SJCRH30 (cell line): ENCODE measurements around the gene BMPR1B. TPM values are rescaled to one million over a fixed set of nuclear protein-coding genes. Genes with fewer than 3 reads are reported as not detected.
A peak's percentile ranks its signal among the peaks of the same experiment; 100 is the strongest.
"Not testable (repeated sequence)": the region's sequence is repeated elsewhere in the genome, so short reads cannot be mapped to it uniquely, and the experiment has no call there.

Experiments used
- DNase-seq, 2 experiments: peaks; one replicate each; pipeline ENCODE4 v3.0.0-alpha.2; 2015 to 2020
- H3K27ac ChIP-seq: fragments of 250-450 bp; sonication (Bioruptor Pico); 2 replicates; pipeline ENCODE4 v1.5.1; 2020; ENCODE audit warnings: mild to moderate bottlenecking, moderate library complexity
- H3K27me3 ChIP-seq: fragments of 250-450 bp; sonication (Bioruptor Pico); 2 replicates; pipeline ENCODE4 v1.5.1; 2020; ENCODE audit warnings: mild to moderate bottlenecking, moderate library complexity
- H3K36me3 ChIP-seq: fragments of 250-450 bp; sonication (Bioruptor Pico); 2 replicates; pipeline ENCODE4 v1.5.1; 2020; ENCODE audit warnings: mild to moderate bottlenecking, moderate library complexity
- H3K4me1 ChIP-seq: fragments of 250-450 bp; sonication (Bioruptor Pico); 2 replicates; pipeline ENCODE4 v1.5.1; 2020; ENCODE audit warnings: mild to moderate bottlenecking, moderate library complexity
- H3K4me3 ChIP-seq: fragments of 250-450 bp; sonication (Bioruptor Pico); 2 replicates; pipeline ENCODE4 v1.5.1; 2020; ENCODE audit warnings: mild to moderate bottlenecking, moderate library complexity
- H3K9me3 ChIP-seq: fragments of 250-450 bp; sonication (Bioruptor Pico); replicated peaks from 2 replicates; pipeline ENCODE4 v1.5.1; 2020; ENCODE audit warnings: mild to moderate bottlenecking, moderate library complexity
- total RNA-seq: library from RNA; depleted of rRNA; stranded (reverse); fragments of >200 nt; shearing (Covaris generic); gene quantifications from 2 replicates; pipeline ENCODE4 v1.2.3, GENCODE V29; 2014

The BMPR1B gene
- total RNA-seq, 1 experiment from 2014 or later = 4.9 TPM

DNA sequence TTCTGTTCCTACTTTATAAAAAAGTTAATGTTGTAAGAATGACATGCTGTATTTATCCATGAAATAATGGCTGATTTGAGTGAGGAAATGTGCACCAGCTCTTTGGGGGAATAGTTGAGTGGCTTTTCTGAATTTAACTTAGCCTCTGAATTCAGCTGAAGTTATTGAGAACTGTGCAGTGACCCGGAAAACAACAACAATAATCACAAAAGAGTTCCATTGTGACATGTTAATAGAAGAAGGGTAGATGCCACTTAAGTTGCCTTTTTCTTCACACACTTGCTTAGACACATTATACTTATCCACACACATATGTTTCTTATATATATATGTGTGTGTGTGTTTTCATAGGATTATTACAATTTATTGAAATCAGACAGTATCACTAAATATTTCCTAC lies 301.2 kb downstream of the BMPR1B start:
- DNase-seq = no peak
- no peak overlapping the region for H3K4me3 ChIP-seq
- H3K27me3 ChIP-seq = no peaks in the 10 kb centered on the region
- no peaks in the 10 kb centered on the region for H3K36me3 ChIP-seq
- no peaks in the 10 kb centered on the region for H3K9me3 ChIP-seq
- no peak overlapping the region for H3K27ac ChIP-seq
- peaks cover 40% of the 10 kb centered on the region for H3K4me1 ChIP-seq

DNA sequence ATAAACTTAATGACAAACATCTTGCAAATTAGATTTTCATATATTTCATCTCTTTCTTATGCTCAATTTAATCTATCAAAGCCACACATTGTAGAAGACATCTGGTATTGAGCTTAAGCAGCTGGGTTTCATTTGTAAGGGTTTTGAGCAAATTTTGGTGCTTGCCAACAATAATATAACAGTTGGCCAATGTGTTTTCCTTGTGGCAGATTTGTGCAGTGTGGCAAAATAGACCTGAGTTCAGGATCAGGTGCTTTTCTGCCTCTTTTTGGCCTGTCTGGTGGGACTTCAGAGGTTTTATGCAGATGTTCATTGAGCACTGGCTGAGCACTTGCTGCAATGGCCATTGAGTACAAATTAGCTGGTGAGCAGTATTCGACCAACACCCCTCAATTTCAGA lies 301.9 kb downstream of the BMPR1B start:
- Histone ChIP-seq H3K27me3 (no peaks in the 10 kb centered on the region), H3K4me3 (no peak overlapping the region), H3K36me3 (no peaks in the 10 kb centered on the region), H3K9me3 (no peaks in the 10 kb centered on the region), H3K27ac (no peak overlapping the region), H3K4me1 (peaks cover 40% of the 10 kb centered on the region)
- peak in 1 of 2 experiments; percentile 32 for DNase-seq

DNA sequence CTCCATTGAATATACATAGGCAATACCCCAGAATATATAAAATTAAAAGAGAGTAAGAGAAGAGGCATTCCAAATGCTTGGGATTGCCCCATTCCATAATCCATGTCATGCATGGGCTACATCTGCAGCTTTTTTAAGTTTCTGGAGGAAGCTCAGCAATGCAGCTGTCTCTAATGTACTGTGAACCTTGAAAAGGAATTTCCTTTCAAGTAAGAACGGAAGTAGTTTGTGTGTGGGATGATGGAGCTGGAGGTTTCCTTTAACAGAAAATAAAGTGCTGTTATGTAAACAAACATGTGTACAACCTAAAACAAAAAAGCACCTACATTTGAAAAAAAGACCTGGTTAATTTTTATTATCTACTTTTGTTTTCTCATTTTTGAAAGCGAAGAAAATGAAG lies 303.5 kb downstream of the BMPR1B start:
- Histone ChIP-seq H3K36me3 (no peaks in the 10 kb centered on the region), H3K9me3 (no peaks in the 10 kb centered on the region), H3K4me3 (no peak overlapping the region), H3K27me3 (no peaks in the 10 kb centered on the region), H3K27ac (peak overlapping the region; percentile 57), H3K4me1 (peaks cover 25% of the 10 kb centered on the region)
- peak; percentile 60 to 82 for DNase-seq

DNA sequence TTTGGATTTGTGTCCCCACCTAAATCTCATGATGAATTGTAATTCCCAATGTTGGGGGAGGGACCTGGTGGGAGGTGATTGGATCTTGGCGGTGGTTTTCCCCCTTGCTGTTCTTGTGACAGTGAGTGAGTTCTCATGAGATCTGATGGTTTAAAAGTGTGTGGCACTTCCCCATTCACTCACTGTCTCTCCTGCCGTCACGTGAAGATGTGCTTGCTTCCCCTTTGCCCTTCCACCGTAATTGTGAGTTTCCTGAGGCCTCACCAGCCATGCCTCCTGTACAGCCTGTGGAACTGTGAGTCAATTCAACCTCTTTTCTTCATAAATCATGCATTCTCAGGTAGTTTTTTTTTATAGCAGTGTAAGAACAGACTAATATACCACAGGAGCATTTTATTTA lies 304.0 kb downstream of the BMPR1B start:
- H3K27ac ChIP-seq = peak overlapping the region; percentile 57
- not testable (repeated sequence) for H3K9me3 ChIP-seq, H3K27me3 ChIP-seq, DNase-seq, H3K4me3 ChIP-seq, H3K36me3 ChIP-seq
- peaks cover 25% of the 10 kb centered on the region for H3K4me1 ChIP-seq

DNA sequence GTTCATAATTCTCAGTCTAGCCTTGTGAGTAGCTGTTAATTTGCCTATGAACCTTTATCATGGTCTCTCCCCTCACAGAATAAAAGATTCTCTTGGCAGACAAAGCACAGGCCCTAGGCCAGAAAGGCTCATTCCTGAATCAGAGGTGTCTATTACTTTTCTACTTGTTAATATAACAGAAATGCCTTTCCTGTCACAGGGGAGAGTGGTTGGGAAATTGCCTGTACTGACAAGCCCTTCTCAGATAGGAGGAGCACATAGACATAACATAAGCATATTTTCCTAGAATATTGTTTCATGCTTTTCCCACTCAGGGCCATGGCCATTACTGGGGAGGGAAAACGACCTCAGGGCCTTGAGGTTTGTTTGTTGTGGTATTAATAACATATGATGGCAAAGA lies 308.3 kb downstream of the BMPR1B start:
- peaks cover 9% of the 10 kb centered on the region for H3K4me1 ChIP-seq
- no peaks in the 10 kb centered on the region for H3K36me3 ChIP-seq
- no peaks in the 10 kb centered on the region for H3K27me3 ChIP-seq
- H3K27ac ChIP-seq = no peak overlapping the region
- H3K9me3 ChIP-seq = no peaks in the 10 kb centered on the region
- no peak overlapping the region for H3K4me3 ChIP-seq
- no peak for DNase-seq

DNA sequence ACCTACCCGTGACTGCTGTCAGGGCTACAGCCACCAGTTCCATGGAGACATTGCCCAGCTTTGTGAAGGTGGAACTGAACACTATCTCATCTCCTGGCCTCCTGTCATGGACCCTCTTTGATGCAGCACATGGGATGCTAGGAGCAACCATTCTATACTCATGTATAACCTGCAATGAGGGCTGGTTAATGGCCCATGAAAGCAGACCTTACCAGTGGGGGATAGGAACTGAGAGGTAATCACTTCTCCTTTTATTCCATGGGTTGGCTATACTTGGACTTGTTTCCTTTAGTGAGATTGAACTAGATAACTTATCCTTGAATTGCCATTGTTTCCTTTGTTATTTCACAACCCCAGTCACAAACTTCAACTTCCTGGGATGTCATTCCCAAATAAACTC lies 310.6 kb downstream of the BMPR1B start:
- Histone ChIP-seq H3K27ac (no peak overlapping the region), H3K4me1 (no peaks in the 10 kb centered on the region), H3K27me3 (no peaks in the 10 kb centered on the region), H3K9me3 (no peaks in the 10 kb centered on the region; the same call in 1 of the 2 replicates), H3K36me3 (no peaks in the 10 kb centered on the region), H3K4me3 (no peak overlapping the region)
- DNase-seq = no peak

DNA sequence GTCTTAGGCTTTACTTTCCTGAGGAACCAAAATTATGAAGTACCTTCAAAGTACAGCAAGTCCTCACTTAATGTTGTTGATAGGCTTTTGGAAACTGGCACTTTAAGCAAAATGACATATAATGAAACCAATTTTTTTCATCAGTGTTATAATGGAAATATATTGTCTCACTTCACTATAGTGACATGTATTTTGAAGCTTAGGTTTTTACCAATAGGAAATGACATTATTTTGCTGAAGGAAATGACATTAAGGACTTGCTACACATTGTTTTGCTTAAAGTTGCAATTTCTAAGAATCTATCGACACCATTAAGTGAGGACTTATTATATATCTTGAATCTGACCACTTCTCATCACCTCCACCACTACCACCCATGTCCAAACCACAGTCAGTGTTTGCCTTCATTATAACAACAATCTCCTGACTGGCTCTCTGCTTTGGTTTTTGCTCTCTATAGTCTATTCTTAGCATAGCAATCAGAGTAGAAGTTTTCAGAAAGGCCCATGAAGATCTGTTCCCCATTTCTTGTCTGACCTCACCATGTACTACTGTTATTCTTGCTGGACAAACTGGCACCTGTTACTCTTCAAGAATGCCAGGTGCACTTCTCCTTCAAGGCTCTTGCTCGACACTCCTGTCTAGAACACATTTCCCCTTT lies 311.2 kb downstream of the BMPR1B start:
- H3K4me3 ChIP-seq = no peak overlapping the region
- H3K9me3 ChIP-seq = no peaks in the 10 kb centered on the region; the same call in 1 of the 2 replicates
- H3K27me3 ChIP-seq = no peaks in the 10 kb centered on the region
- no peaks in the 10 kb centered on the region for H3K36me3 ChIP-seq
- no peaks in the 10 kb centered on the region for H3K4me1 ChIP-seq
- H3K27ac ChIP-seq = no peak overlapping the region
- DNase-seq = no peak

DNA sequence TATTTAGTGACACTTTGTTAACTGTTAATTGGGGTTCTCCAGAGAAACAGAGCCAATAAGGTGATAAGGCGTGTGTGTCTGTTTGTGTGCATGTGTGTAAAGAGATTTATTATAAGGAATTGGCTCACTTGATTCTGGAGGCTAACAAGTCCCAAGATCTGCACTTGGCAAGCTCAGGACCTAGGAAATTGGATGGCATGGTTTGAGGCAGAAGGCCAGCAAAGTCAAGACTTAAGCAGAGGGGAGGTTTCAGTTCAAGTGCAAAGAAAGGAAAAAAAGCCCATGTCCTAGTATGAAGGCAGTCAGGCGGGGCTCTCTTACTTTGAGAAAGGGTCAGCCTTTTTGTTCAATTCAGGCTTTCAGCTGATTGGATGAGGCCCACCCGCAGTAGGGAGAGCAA lies 314.1 kb downstream of the BMPR1B start:
- no peak for DNase-seq
- Histone ChIP-seq H3K27me3 (no peaks in the 10 kb centered on the region), H3K27ac (no peak overlapping the region)

DNA sequence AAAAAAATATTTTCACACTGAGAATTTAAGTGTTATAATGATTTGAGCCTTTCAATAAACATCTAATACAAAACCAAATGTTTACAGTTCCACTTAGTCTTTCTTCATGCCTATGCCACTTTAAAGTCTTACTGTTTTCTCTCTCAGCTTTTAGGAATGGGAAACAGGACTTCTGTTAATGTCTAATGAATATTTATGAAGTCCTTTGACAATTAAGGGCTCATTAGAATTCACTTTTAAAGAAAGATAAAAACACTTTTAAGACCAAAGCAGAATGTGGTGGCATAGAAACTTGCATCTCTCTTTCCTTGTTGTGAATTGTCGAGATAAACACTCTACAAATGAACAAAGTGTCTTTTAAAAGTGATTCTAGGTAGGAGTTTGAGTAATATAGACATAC lies 315.9 kb downstream of the BMPR1B start:
- H3K9me3 ChIP-seq = no peaks in the 10 kb centered on the region; the same call in 1 of the 2 replicates
- H3K4me1 ChIP-seq = no peaks in the 10 kb centered on the region
- no peak overlapping the region for H3K27ac ChIP-seq
- H3K27me3 ChIP-seq = no peaks in the 10 kb centered on the region
- no peak for DNase-seq
- H3K36me3 ChIP-seq = no peaks in the 10 kb centered on the region
- no peak overlapping the region for H3K4me3 ChIP-seq

More for the DNA sequence above, 314.1 kb downstream of the BMPR1B start:
- Histone ChIP-seq H3K4me3 (no peak overlapping the region), H3K36me3 (no peaks in the 10 kb centered on the region), H3K4me1 (no peaks in the 10 kb centered on the region), H3K9me3 (no peaks in the 10 kb centered on the region; the same call in 1 of the 2 replicates)

DNA sequence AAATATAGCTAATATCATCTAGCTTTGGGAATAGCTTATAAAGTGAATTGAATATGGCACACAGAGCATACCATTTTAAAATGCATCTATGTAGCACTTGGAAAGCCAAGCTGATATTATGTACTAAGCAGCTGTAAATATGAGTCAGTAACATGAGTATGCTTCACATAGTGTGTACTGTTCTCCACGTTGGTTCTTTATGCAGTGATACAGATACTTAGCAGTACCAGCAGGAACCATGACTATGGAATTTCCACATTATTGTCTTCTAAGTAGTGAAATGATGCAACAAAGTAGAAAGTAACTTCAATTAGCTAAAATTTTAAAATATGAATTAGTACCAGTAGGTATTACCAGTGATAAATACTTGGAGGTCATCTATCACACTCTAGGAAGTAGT lies 320.1 kb downstream of the BMPR1B start:
- no peaks in the 10 kb centered on the region for H3K27me3 ChIP-seq
- no peak for DNase-seq
- H3K27ac ChIP-seq = no peak overlapping the region
- no peaks in the 10 kb centered on the region; the same call in 1 of the 2 replicates for H3K9me3 ChIP-seq
- H3K4me3 ChIP-seq = no peak overlapping the region
- no peaks in the 10 kb centered on the region for H3K4me1 ChIP-seq
- H3K36me3 ChIP-seq = no peaks in the 10 kb centered on the region

DNA sequence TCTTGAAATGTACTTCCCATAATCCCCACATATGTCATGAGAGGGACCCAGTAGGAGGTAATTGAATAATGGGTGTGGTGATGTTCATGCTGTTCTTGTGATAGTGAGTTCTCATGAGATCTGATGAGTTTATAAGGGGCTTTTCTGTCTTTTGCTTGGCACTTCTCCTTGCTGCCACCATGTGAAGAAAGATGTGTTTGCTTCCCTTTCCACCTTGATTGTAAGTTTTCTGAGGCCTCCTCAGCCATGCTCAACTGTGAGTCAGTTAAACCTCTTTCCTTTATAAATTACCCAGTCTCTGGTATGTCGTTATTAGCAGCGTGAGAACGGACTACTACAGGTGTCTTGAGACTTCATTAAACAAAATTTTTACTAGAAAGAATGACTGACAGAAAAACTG lies 323.2 kb downstream of the BMPR1B start:
- Histone ChIP-seq H3K27me3 (no peaks in the 10 kb centered on the region), H3K9me3 (no peaks in the 10 kb centered on the region), H3K36me3 (no peaks in the 10 kb centered on the region), H3K4me1 (no peaks in the 10 kb centered on the region), H3K4me3 (no peak overlapping the region), H3K27ac (no peak overlapping the region)
- DNase-seq = no peak

DNA sequence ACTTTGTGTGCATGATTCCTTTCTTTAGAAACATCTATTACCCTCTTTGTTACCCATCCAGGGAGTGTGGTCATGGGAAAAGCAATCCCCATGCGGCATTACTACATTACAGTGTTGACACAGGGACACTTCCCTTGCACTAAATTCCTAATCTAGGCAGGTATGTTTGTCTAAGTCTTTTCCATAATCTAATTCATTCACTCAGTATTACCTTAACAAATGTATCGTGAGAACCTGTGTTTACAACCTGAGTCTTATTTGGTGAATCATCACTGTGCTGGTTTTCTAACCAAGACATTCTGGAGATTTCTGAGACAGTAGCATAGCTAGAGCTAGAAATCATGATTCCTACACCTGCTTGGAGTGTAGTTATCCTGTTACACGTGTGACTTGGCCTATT lies 326.8 kb downstream of the BMPR1B start:
- Histone ChIP-seq H3K27ac (no peak overlapping the region), H3K36me3 (no peaks in the 10 kb centered on the region), H3K4me1 (peaks cover 5% of the 10 kb centered on the region; the same call in 1 of the 2 replicates), H3K27me3 (no peaks in the 10 kb centered on the region), H3K9me3 (no peaks in the 10 kb centered on the region), H3K4me3 (no peak overlapping the region)
- no peak for DNase-seq

DNA sequence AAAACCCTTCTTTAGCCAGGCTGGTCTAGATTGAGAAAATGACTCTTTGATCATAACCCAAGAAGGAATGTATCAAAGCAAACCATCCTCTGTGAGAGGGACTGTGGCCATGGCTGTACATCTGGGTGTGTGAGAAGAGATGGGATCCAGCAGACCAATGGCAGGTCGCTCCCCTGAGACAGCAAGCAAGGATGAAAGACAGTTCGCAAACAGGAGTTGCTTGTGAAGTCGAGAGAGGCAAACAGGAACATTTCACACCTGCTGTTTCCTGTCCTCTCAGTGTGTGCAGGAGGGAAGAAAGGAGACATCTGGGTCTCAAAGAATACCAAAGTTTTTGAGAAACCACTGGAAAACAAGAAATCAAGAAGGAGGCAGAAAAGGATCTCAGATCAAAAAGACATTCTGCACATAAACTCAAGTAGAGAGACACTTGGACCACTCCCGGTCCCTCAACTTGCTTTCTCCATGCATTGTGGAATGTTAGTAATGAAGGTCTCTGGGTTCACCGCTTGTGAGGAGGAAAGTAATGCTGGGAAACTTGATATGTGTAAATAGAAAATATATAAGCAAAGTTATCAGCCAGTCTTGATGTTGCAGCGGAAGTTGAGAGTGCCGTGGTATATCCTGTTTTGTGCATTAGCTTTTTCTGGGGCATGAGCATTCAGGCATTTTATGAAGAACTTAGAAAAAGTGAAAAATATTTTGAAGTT lies 327.5 kb downstream of the BMPR1B start:
- Histone ChIP-seq H3K4me1 (peaks cover 5% of the 10 kb centered on the region; the same call in 1 of the 2 replicates), H3K9me3 (no peaks in the 10 kb centered on the region), H3K27ac (no peak overlapping the region), H3K36me3 (no peaks in the 10 kb centered on the region), H3K27me3 (no peaks in the 10 kb centered on the region), H3K4me3 (no peak overlapping the region)
- peak in 1 of 2 experiments; percentile 21 for DNase-seq

DNA sequence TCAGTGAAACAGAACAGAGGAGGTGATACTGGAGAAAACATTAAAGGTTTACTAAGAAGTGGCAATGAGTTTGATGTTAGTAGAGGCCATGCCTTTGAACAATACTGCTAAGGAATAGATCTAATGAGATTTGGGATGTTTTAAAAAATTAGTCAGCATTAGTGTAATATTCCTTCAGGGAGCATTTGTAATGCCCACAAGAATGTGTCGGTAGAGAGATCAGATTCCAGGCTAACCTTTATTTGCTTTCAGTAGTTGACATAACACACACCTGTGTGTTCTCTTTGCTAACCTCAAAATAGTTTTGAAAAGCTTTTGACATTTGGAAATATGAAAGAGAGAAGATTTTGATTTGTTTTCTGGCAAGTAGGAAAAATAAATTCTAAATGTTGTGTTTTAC lies 328.8 kb downstream of the BMPR1B start:
- H3K36me3 ChIP-seq = no peaks in the 10 kb centered on the region
- no peak for DNase-seq
- no peak overlapping the region for H3K4me3 ChIP-seq
- H3K4me1 ChIP-seq = peaks cover 14% of the 10 kb centered on the region
- H3K27ac ChIP-seq = no peak overlapping the region
- no peaks in the 10 kb centered on the region for H3K9me3 ChIP-seq
- no peaks in the 10 kb centered on the region for H3K27me3 ChIP-seq

DNA sequence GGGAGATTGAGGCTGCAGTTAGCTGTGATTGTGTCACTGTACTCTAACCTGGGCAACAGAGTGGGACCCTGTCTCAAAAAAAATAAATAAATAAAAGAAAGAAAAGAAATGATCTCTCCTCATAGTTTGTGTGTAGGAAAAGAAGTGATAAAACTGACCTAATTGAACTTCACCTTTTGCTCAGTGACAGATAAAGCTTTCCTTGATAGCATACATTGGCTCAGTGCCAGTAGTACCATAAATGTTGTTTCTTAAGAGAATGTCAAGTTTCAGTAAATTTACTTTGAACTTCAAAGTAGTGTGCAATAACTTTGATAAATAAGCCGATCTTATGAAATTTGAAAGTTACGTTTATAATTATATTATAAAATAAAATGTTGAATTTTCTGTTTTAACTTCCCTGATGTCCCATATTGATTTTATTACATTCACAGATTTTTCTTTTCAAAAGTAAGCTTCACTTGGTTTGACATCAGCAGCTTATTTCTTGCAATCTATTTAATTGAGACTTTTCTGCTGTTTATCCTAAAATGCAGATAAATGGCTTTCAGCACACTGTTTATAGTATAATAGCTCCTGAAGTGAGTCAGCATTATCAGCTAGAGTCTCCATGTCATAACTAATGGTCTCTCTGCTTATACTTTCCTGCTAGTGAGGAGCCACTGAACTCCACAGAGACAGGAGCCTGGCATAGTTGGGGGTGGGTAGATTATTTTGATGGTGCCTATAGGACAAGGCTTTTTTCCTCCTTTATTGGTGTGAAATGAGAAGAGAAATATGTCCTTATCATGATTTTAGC lies 330.1 kb downstream of the BMPR1B start:
- Histone ChIP-seq H3K27me3 (no peaks in the 10 kb centered on the region), H3K27ac (no peak overlapping the region), H3K9me3 (no peaks in the 10 kb centered on the region), H3K4me1 (peaks cover 27% of the 10 kb centered on the region), H3K36me3 (no peaks in the 10 kb centered on the region), H3K4me3 (no peak overlapping the region)
- peak in 1 of 2 experiments; percentile 25 for DNase-seq
